ENCODE data around the gene NEMP2.
"Not testable (repeated sequence)": the region's sequence is repeated elsewhere in the genome, so short reads cannot be mapped to it uniquely, and the experiment has no call there.

Gene NEMP2

DNA sequence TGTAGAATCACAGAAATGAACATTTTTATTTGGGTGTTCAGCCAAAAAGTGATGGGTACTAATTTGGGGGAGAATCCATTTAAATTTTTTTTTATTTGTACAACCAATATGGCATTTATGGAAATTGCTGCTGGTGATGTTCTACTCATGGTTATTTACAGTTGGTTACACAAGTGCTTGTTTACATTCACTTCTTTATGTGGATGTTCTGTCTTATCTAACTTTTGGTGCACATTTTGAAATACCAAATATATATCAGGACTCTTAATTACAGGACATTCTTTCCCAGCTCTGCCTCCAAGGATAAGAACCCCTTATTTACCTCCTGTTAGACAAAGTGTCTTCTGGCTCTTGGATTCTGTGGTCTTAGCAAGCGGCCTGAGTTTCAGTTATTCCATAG lies 35.2 kb downstream of the NEMP2 start:
- H3K9me3 ChIP-seq (replicated peaks; ENCODE audit: insufficient read depth, low read length): no peaks in the 10 kb centered on the region
- no peak overlapping the region for H3K4me2 ChIP-seq (ENCODE audit: low read depth, low read length)
- TF ChIP-seq EZH2 (optimal IDR thresholded peaks at IDR 0.05; ENCODE audit: low read depth, low read length) (no peak), EZH2phosphoT487 (IDR thresholded peaks at IDR 0.05; ENCODE audit: low read length) (no peak)
- TF ChIP-seq, protein P1, sequence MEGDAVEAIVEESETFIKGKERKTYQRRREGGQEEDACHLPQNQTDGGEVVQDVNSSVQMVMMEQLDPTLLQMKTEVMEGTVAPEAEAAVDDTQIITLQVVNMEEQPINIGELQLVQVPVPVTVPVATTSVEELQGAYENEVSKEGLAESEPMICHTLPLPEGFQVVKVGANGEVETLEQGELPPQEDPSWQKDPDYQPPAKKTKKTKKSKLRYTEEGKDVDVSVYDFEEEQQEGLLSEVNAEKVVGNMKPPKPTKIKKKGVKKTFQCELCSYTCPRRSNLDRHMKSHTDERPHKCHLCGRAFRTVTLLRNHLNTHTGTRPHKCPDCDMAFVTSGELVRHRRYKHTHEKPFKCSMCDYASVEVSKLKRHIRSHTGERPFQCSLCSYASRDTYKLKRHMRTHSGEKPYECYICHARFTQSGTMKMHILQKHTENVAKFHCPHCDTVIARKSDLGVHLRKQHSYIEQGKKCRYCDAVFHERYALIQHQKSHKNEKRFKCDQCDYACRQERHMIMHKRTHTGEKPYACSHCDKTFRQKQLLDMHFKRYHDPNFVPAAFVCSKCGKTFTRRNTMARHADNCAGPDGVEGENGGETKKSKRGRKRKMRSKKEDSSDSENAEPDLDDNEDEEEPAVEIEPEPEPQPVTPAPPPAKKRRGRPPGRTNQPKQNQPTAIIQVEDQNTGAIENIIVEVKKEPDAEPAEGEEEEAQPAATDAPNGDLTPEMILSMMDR (IDR thresholded peaks at IDR 0.05; ENCODE audit: low read length): no peak
- no peak overlapping the region for H3K27ac ChIP-seq (ENCODE audit: low read length)
- no peaks in the 10 kb centered on the region for H3K9me2 ChIP-seq (replicated peaks; ENCODE audit: insufficient read depth, low read length)
- H3K27me3 ChIP-seq (replicated peaks; ENCODE audit: insufficient read depth, low read length): no peaks in the 10 kb centered on the region
- H3F3A ChIP-seq (ENCODE audit: insufficient read depth, low read length): no peaks in the 10 kb centered on the region
- no peak overlapping the region for H2AFZ ChIP-seq (ENCODE audit: low read length)
- no peaks in the 10 kb centered on the region for H3K79me2 ChIP-seq (ENCODE audit: low read length)
- H3K4me3 ChIP-seq (ENCODE audit: low read length): no peak overlapping the region
- no peaks in the 10 kb centered on the region for H4K20me1 ChIP-seq (ENCODE audit: insufficient read depth, low read length)
- no peaks in the 10 kb centered on the region for H3K4me1 ChIP-seq (ENCODE audit: low read length)
- no peaks in the 10 kb centered on the region; the same call in 1 of the 2 replicates for H3K36me3 ChIP-seq (replicated peaks; ENCODE audit: insufficient read depth, low read length)
- no peak overlapping the region for H3K9ac ChIP-seq (ENCODE audit: low read length)
- DNase-seq: no peak

GRCh38 chr2:190497428-190497827 lies 37.1 kb downstream of the NEMP2 start:
- H3K9ac ChIP-seq (ENCODE audit: low read length): no peak overlapping the region
- no peaks in the 10 kb centered on the region for H3K9me3 ChIP-seq (replicated peaks; ENCODE audit: insufficient read depth, low read length)
- TF ChIP-seq, protein P1 (IDR thresholded peaks at IDR 0.05; ENCODE audit: low read length): no peak
- no peak for TF ChIP-seq EZH2phosphoT487 (IDR thresholded peaks at IDR 0.05; ENCODE audit: low read length)
- TF ChIP-seq EZH2 (optimal IDR thresholded peaks at IDR 0.05; ENCODE audit: low read depth, low read length): no peak
- H3K4me3 ChIP-seq (ENCODE audit: low read length): no peak overlapping the region
- no peaks in the 10 kb centered on the region for H3K27me3 ChIP-seq (replicated peaks; ENCODE audit: insufficient read depth, low read length)
- H3K27ac ChIP-seq (ENCODE audit: low read length): no peak overlapping the region
- H3K4me1 ChIP-seq (ENCODE audit: low read length): no peaks in the 10 kb centered on the region
- H3F3A ChIP-seq (ENCODE audit: insufficient read depth, low read length): no peaks in the 10 kb centered on the region
- no peak for DNase-seq
- H3K4me2 ChIP-seq (ENCODE audit: low read depth, low read length): no peak overlapping the region
- no peaks in the 10 kb centered on the region for H3K9me2 ChIP-seq (replicated peaks; ENCODE audit: insufficient read depth, low read length)
- no peaks in the 10 kb centered on the region for H4K20me1 ChIP-seq (ENCODE audit: insufficient read depth, low read length)
- H3K79me2 ChIP-seq (ENCODE audit: low read length): no peaks in the 10 kb centered on the region
- H3K36me3 ChIP-seq (replicated peaks; ENCODE audit: insufficient read depth, low read length): no peaks in the 10 kb centered on the region; the same call in 1 of the 2 replicates
- no peak overlapping the region for H2AFZ ChIP-seq (ENCODE audit: low read length)

- not testable (repeated sequence) for H3K9me3 ChIP-seq (replicated peaks; ENCODE audit: insufficient read depth, low read length); H4K20me1 ChIP-seq (ENCODE audit: insufficient read depth, low read length); H3K79me2 ChIP-seq (ENCODE audit: low read length); H3K27ac ChIP-seq (ENCODE audit: low read length); H3K4me3 ChIP-seq (ENCODE audit: low read length); H3K4me2 ChIP-seq (ENCODE audit: low read depth, low read length); H3F3A ChIP-seq (ENCODE audit: insufficient read depth, low read length); H3K27me3 ChIP-seq (replicated peaks; ENCODE audit: insufficient read depth, low read length); H2AFZ ChIP-seq (ENCODE audit: low read length); H3K9ac ChIP-seq (ENCODE audit: low read length); H3K9me2 ChIP-seq (replicated peaks; ENCODE audit: insufficient read depth, low read length); H3K4me1 ChIP-seq (ENCODE audit: low read length); DNase-seq; H3K36me3 ChIP-seq (replicated peaks; ENCODE audit: insufficient read depth, low read length)
These were observed 39.8 kb downstream of the NEMP2 start for GRCh38 chr2:190494600-190495227.

GRCh38 chr2:190493095-190493494 lies 41.4 kb downstream of the NEMP2 start:
- no peak overlapping the region for H2AFZ ChIP-seq (ENCODE audit: low read length)
- H3K4me1 ChIP-seq (ENCODE audit: low read length): no peaks in the 10 kb centered on the region
- DNase-seq: no peak
- no peaks in the 10 kb centered on the region for H3K9me3 ChIP-seq (replicated peaks; ENCODE audit: insufficient read depth, low read length)
- no peaks in the 10 kb centered on the region for H3K9me2 ChIP-seq (replicated peaks; ENCODE audit: insufficient read depth, low read length)
- H3K27ac ChIP-seq (ENCODE audit: low read length): no peak overlapping the region
- TF ChIP-seq EZH2phosphoT487 (IDR thresholded peaks at IDR 0.05; ENCODE audit: low read length) (no peak), EZH2 (optimal IDR thresholded peaks at IDR 0.05; ENCODE audit: low read depth, low read length) (no peak)
- TF ChIP-seq, protein P1 (IDR thresholded peaks at IDR 0.05; ENCODE audit: low read length): no peak
- no peaks in the 10 kb centered on the region for H3F3A ChIP-seq (ENCODE audit: insufficient read depth, low read length)
- H4K20me1 ChIP-seq (ENCODE audit: insufficient read depth, low read length): no peaks in the 10 kb centered on the region
- no peaks in the 10 kb centered on the region for H3K27me3 ChIP-seq (replicated peaks; ENCODE audit: insufficient read depth, low read length)
- no peak overlapping the region for H3K4me2 ChIP-seq (ENCODE audit: low read depth, low read length)
- no peak overlapping the region for H3K4me3 ChIP-seq (ENCODE audit: low read length)
- H3K9ac ChIP-seq (ENCODE audit: low read length): no peak overlapping the region
- H3K79me2 ChIP-seq (ENCODE audit: low read length): no peaks in the 10 kb centered on the region
- no peaks in the 10 kb centered on the region for H3K36me3 ChIP-seq (replicated peaks; ENCODE audit: insufficient read depth, low read length)
